Subcutaneous adipose tissue (tissue), 4 donors: ENCODE data around the gene XRCC5. TPM values are rescaled to one million over a fixed set of nuclear protein-coding genes. Genes with fewer than 3 reads are reported as not detected.

Experiments used
- total RNA-seq, 4 donors: library from RNA; depleted of rRNA; stranded (reverse); fragments of >200 nt; gene quantifications; one replicate each; pipeline ENCODE4 v1.1.0, GENCODE V29; 2016
- TF ChIP-seq, protein P1 (sequence below): fragments of 450-650 bp; IDR thresholded peaks from one replicate; pipeline ENCODE4 v1.5.1; 2016; ENCODE audit warnings: low read depth, mild to moderate bottlenecking, control low read depth, antibody characterized with exemption, moderate library complexity

XRCC5 gene
- total RNA-seq, 4 donors from 2014 or later, result 113 to 171 (median 132) TPM

DNA sequence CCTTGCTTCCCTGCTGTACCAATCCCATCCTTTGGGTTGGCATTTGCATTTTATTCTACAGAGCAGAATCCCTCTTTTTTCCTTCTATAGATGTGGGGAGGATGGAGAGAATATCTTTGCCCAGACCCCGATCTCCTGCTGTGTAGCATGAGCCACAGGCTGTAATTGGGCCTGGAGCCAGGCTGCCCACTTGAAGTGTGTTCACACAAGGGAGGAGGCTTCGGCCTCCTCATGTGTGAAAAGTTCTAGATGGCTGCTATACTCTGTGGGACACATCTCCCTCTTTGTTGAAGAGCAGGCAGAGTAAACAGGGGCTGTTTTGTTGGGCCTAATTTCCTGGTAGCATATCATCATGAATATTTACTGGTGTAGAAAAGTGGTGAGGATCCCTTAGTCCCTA, 126.3 kb downstream of the XRCC5 start:
- TF ChIP-seq, protein P1, sequence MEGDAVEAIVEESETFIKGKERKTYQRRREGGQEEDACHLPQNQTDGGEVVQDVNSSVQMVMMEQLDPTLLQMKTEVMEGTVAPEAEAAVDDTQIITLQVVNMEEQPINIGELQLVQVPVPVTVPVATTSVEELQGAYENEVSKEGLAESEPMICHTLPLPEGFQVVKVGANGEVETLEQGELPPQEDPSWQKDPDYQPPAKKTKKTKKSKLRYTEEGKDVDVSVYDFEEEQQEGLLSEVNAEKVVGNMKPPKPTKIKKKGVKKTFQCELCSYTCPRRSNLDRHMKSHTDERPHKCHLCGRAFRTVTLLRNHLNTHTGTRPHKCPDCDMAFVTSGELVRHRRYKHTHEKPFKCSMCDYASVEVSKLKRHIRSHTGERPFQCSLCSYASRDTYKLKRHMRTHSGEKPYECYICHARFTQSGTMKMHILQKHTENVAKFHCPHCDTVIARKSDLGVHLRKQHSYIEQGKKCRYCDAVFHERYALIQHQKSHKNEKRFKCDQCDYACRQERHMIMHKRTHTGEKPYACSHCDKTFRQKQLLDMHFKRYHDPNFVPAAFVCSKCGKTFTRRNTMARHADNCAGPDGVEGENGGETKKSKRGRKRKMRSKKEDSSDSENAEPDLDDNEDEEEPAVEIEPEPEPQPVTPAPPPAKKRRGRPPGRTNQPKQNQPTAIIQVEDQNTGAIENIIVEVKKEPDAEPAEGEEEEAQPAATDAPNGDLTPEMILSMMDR, result no peak

DNA sequence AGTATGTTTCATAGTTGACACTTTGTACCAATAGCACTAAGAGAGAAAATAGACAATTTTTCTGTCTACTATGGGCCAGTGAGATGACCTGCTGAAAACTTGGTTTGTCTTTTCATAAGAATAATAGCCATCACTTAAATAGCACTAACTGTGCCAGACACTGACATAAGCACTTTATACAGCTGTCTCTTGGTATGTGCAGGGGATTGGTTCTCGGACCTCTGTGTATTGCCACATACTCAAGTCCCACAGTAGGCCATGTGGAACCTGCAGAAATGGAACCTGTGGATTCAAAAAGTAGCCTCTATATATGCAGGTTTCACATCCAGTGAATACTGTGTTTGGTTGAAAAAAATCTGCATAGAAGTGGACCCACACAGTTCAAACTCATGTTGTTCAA, 126.7 kb downstream of the XRCC5 start:
- TF ChIP-seq, protein P1, result no peak

DNA sequence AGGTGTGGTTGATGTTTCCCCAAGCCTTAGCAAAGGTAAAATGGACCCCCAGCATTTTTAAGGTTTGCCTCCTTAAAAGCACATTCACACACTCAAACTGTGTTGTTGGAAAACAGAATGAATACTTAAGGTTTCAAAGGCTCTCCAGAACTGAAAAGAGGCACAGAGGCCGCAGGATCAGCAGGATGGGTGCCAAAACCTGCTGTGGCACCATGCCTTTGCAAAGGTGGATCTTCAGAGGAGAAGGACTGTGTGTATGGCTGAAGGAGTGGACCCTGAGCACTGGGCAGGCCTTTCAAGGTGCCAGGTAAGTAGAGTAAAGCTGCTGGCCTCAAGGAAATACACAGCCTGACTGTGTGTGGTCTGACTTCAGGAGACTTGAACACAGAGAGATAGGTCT, 127.3 kb downstream of the XRCC5 start:
- TF ChIP-seq, protein P1, result no peak

DNA sequence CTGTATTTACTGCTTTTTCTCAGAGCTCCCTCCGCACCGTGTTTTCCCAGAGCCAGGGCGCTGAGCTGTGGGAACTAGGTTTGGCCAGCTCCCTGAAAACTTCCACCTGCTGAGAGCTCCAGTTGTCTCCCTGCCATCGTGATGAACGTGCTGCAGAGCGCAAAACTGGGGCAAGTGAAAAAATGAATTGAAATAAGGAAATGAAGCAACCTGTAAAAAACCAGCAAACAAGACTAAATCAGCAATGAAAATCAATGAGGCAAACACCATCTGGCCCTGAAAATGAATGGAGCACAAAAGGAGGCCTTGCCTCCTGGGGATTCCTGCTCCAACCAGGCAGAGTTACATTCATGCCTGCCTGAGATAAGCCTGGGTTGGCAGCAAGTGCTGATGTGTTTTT, 133.2 kb downstream of the XRCC5 start:
- TF ChIP-seq, protein P1, result no peak

DNA sequence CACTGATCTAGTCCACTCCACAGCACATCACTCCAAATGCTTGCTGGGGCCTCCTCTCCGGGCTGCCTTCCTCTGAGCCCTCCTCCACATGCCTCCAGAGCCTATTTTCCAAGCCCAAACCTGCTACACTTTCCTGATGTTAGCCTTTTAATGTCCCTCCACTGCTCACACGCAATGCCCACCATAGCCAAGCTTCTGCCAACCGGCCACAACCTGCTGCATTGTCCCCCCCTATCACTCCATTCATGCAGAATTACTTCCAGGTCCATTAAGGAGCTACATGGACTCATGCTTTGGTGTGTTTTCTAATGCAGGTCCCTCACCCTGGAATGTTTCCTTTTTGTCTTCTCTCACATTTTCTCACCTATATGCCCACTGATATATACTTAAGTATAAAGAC, 133.9 kb downstream of the XRCC5 start:
- TF ChIP-seq, protein P1, result no peak

DNA sequence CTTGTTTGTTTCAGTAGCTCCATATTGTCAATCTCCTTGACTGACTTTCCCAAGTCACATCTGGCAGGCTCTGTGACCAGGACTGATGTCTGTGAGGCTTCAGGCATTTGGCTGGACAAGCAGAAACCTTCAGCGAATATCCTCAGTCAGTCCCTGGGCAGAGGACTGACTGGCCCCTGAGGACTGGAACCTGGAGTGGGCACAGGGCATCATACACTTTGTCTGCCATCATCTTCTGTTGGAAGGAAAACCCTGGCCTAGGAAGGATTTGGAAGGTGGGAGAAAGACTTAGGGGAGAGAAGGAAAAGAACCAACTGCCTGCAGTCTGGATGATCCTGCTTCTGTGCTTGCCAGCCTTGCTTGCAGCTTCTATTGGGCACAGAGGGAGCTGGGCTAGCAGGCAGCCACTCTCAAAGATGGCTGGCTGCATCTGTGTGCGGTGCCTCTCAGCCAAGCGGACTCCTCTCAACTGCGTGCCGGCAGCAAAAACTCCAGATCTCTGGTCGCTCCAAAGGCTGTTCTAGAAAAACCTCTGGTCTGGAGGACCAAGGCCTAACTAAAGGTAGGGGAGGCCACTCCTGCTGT, 136.3 kb downstream of the XRCC5 start:
- TF ChIP-seq, protein P1, result no peak

DNA sequence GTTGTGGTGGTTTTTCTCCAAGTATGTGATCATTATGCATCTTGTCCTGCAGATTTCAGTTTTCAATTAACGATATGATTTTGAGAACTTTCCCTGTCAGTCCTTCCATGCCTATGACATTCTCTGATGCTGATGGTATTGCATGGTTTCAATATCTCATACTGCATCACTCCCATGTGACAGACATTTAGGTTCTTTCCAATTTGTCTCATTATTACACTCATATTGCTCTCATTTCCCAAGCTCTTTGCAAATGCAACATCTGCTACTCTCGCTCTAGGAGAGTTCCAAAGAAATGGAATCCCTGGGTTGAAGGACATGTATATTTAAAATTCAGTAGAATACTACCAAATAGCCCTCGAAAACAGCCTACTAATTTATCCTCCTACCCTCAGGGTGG, 137.6 kb downstream of the XRCC5 start:
- TF ChIP-seq, protein P1, result no peak

Other genes starting within 250 kb of the XRCC5 start
- 10 to 100 TPM in 1 of 4 donors, 1 to 10 TPM in 3; 3.3 to 13.1 (median 5.7) TPM for gene MREG, start 95.8 kb upstream of the XRCC5 start, total RNA-seq
- 10 to 100 TPM; 25.8 to 78.7 (median 44.0) TPM for gene PECR, start 27.5 kb upstream of the XRCC5 start, total RNA-seq
- 1 to 10 TPM in 1 of 4 donors, under 1 TPM in 3; 0.57 to 1.8 (median 0.67) TPM for gene TMEM169, start 27.4 kb upstream of the XRCC5 start, total RNA-seq